Mesendoderm (in vitro differentiated cells): ENCODE results near the gene SUFU.

ENCODE experiments used
- DNase-seq: peaks from one replicate; pipeline ENCODE4 v3.0.0; 2013
- H2AK5ac ChIP-seq: 2 replicates; pipeline ENCODE4 v1.6.1; 2013; ENCODE audit warnings: low read length, inconsistent platforms
- H2BK120ac ChIP-seq: 2 replicates; pipeline ENCODE4 v1.6.1; 2013; ENCODE audit warnings: low read depth, mild to moderate bottlenecking, low read length, moderate library complexity, mixed read lengths
- H2BK15ac ChIP-seq: replicated peaks from 2 replicates; pipeline ENCODE4 v1.6.1; 2013; ENCODE audit warnings: low read depth, mild to moderate bottlenecking, moderate library complexity
- H2BK5ac ChIP-seq: 2 replicates; pipeline ENCODE4 v1.6.1; 2013; ENCODE audit warnings: low read length, inconsistent platforms
- H3K18ac ChIP-seq: 2 replicates; pipeline ENCODE4 v1.6.1; 2013; ENCODE audit warnings: mild to moderate bottlenecking, low read length, mixed read lengths
- H3K23ac ChIP-seq: one replicate; pipeline ENCODE4 v1.6.1; 2013; ENCODE audit warnings: low read length
- H3K27ac ChIP-seq: 2 replicates; pipeline ENCODE4 v1.5.1; 2013; ENCODE audit warnings: low read depth, mild to moderate bottlenecking, inconsistent platforms, low read length, moderate library complexity
- H3K27me3 ChIP-seq: 2 replicates; pipeline ENCODE4 v1.6.1; 2013; ENCODE audit warnings: low read length, control low read depth, mild to moderate bottlenecking, inconsistent platforms; ENCODE audit not compliant: insufficient read depth, poor library complexity
- H3K36me3 ChIP-seq: 2 replicates; pipeline ENCODE4 v1.6.1; 2013; ENCODE audit warnings: low read length, inconsistent platforms; ENCODE audit not compliant: control insufficient read depth, insufficient read depth
- H3K4ac ChIP-seq: one replicate; pipeline ENCODE4 v1.6.1; 2013; ENCODE audit warnings: low read depth, mild to moderate bottlenecking, low read length, moderate library complexity
- H3K4me1 ChIP-seq: 2 replicates; pipeline ENCODE4 v1.6.1; 2013; ENCODE audit warnings: low read depth, low read length, inconsistent platforms; ENCODE audit not compliant: control insufficient read depth
- H3K4me2 ChIP-seq: 2 replicates; pipeline ENCODE4 v1.6.1; 2013; ENCODE audit warnings: low read length
- H3K4me3 ChIP-seq: 2 replicates; pipeline ENCODE4 v1.5.1; 2013; ENCODE audit warnings: mild to moderate bottlenecking, low read length
- H3K56ac ChIP-seq: one replicate; pipeline ENCODE4 v1.6.1; 2013; ENCODE audit warnings: low read length
- H3K79me1 ChIP-seq: 2 replicates; pipeline ENCODE4 v1.6.1; 2013; ENCODE audit warnings: low read length, inconsistent platforms
- H3K79me2 ChIP-seq: 2 replicates; pipeline ENCODE4 v1.6.1; 2013; ENCODE audit warnings: mild to moderate bottlenecking, low read length; ENCODE audit not compliant: control insufficient read depth, insufficient read depth
- H3K9ac ChIP-seq: 2 replicates; pipeline ENCODE4 v1.6.1; 2013; ENCODE audit warnings: low read length, inconsistent platforms
- H4K5ac ChIP-seq: one replicate; pipeline ENCODE4 v1.6.1; 2013; ENCODE audit warnings: low read length
- H4K8ac ChIP-seq: one replicate; pipeline ENCODE4 v1.6.1; 2013; ENCODE audit warnings: low read depth, mild to moderate bottlenecking, control low read depth, low read length, moderate library complexity
- WGBS: extraction: QIAGEN DNeasy Blood & Tissue Kit; methylation state at CpG from one replicate; pipeline ENCODE4 v1.1.7; 2013; ENCODE audit warnings: low lambda C conversion rate, missing lambda C conversion rate; ENCODE audit not compliant: insufficient coverage; ENCODE audit errors: extremely low coverage; 5-methylcytosine and 5-hydroxymethylcytosine counted together

SUFU gene

GRCh38 chr10:102475451-102476040, 28.2 kb upstream of the SUFU start:
- H3K4me1 ChIP-seq, result no peaks in the 10 kb centered on the region
- no peak overlapping the region for H2BK5ac ChIP-seq
- no peaks in the 10 kb centered on the region for H3K79me1 ChIP-seq
- H4K8ac ChIP-seq, result no peak overlapping the region
- no peak overlapping the region for H4K5ac ChIP-seq
- no peak overlapping the region for H2BK15ac ChIP-seq
- no peak overlapping the region for H3K4me3 ChIP-seq
- DNase-seq, result no peak
- H3K36me3 ChIP-seq, result peaks cover 2% of the 10 kb centered on the region
- no peak overlapping the region for H3K9ac ChIP-seq
- no peak overlapping the region for H2AK5ac ChIP-seq
- H3K18ac ChIP-seq, result no peak overlapping the region
- H3K79me2 ChIP-seq, result no peaks in the 10 kb centered on the region
- H3K27me3 ChIP-seq, result no peaks in the 10 kb centered on the region
- no peak overlapping the region for H3K27ac ChIP-seq
- H2BK120ac ChIP-seq, result no peak overlapping the region
- no CpG with 5 or more reads among the region's 9 CpGs for WGBS
- no peak overlapping the region for H3K4ac ChIP-seq
- H3K23ac ChIP-seq, result no peak overlapping the region
- no peak overlapping the region for H3K4me2 ChIP-seq
- no peak overlapping the region for H3K56ac ChIP-seq

GRCh38 chr10:102476466-102477141, 27.2 kb upstream of the SUFU start:
- H3K27ac ChIP-seq, result no peak overlapping the region
- no peak overlapping the region for H3K4me3 ChIP-seq
- no peaks in the 10 kb centered on the region for H3K27me3 ChIP-seq
- H4K5ac ChIP-seq, result no peak overlapping the region
- no CpG with 5 or more reads among the region's 9 CpGs for WGBS
- DNase-seq, result no peak
- H3K23ac ChIP-seq, result no peak overlapping the region
- H4K8ac ChIP-seq, result no peak overlapping the region
- H3K79me1 ChIP-seq, result no peaks in the 10 kb centered on the region
- H3K4me1 ChIP-seq, result no peaks in the 10 kb centered on the region
- H3K4ac ChIP-seq, result no peak overlapping the region
- H2BK15ac ChIP-seq, result no peak overlapping the region
- no peak overlapping the region for H3K18ac ChIP-seq
- no peak overlapping the region for H3K9ac ChIP-seq
- no peaks in the 10 kb centered on the region for H3K79me2 ChIP-seq
- H3K36me3 ChIP-seq, result peaks cover 2% of the 10 kb centered on the region
- H3K4me2 ChIP-seq, result no peak overlapping the region
- H2BK120ac ChIP-seq, result no peak overlapping the region
- H2AK5ac ChIP-seq, result no peak overlapping the region
- H2BK5ac ChIP-seq, result no peak overlapping the region
- H3K56ac ChIP-seq, result no peak overlapping the region

DNA sequence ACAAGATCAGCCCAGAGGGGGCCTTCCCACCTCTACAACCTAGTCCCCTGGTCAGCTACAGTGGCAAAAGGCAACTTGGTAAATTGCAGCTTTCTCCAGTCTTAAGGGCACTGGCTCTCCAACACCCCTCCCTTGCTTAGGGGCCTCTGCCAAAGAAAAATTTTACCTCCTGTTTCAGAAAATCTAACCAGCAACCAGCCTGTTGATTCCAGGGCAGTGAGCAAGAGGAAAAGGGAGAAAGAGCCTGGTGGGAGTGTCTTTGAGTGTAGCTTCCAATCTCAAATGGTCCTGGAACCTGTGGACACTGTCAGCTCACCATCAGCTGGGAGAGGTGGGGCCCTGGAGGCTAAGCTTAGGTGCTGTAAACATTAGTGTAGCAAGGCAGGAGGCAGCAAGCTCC, 24.1 kb upstream of the SUFU start:
- Histone ChIP-seq H3K27ac (no peak overlapping the region), H4K5ac (no peak overlapping the region), H3K79me1 (no peaks in the 10 kb centered on the region), H4K8ac (no peak overlapping the region), H3K56ac (no peak overlapping the region), H3K4ac (no peak overlapping the region), H3K4me2 (no peak overlapping the region), H3K36me3 (peaks cover 17% of the 10 kb centered on the region), H3K4me3 (no peak overlapping the region), H3K18ac (no peak overlapping the region), H3K4me1 (no peaks in the 10 kb centered on the region), H3K9ac (no peak overlapping the region), H3K79me2 (no peaks in the 10 kb centered on the region), H2BK5ac (no peak overlapping the region), H2BK15ac (no peak overlapping the region), H3K27me3 (no peaks in the 10 kb centered on the region), H2AK5ac (no peak overlapping the region), H3K23ac (no peak overlapping the region), H2BK120ac (no peak overlapping the region)
- no peak for DNase-seq

GRCh38 chr10:102480396-102480795, 23.4 kb upstream of the SUFU start:
- Histone ChIP-seq H3K27me3 (no peaks in the 10 kb centered on the region), H2BK5ac (no peak overlapping the region), H3K27ac (no peak overlapping the region), H3K4me2 (no peak overlapping the region), H3K18ac (no peak overlapping the region), H3K79me2 (no peaks in the 10 kb centered on the region), H3K23ac (no peak overlapping the region), H2BK120ac (no peak overlapping the region), H3K4ac (no peak overlapping the region), H4K8ac (no peak overlapping the region), H3K9ac (no peak overlapping the region), H3K4me1 (no peaks in the 10 kb centered on the region), H4K5ac (no peak overlapping the region), H3K36me3 (peaks cover 19% of the 10 kb centered on the region), H3K79me1 (no peaks in the 10 kb centered on the region), H3K4me3 (no peak overlapping the region), H2BK15ac (no peak overlapping the region), H2AK5ac (no peak overlapping the region), H3K56ac (no peak overlapping the region)
- no peak for DNase-seq
- WGBS, result no CpG with 5 or more reads among the region's 9 CpGs

DNA sequence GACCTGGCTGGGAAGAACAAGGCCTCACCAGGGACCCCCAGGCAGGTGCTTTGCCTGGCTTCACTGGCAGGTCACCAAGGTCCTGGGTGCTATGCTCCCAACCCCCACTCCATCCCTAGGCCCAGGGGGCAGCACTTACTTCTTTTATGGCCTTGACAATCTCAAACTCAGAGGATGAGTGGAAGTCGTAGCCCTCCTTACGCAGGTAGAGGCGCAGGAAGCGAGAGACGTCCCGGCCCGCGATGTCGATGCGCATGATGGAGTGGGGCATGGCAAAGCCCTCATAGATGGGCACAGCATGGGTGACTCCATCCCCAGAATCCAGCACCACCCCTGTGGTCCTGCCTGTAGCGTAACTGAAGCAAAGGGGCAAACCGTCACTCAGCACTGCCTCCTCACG, 19.8 kb upstream of the SUFU start:
- Histone ChIP-seq H3K4me2 (no peak overlapping the region), H3K4me3 (no peak overlapping the region), H3K27me3 (no peaks in the 10 kb centered on the region), H3K79me1 (no peaks in the 10 kb centered on the region), H3K79me2 (no peaks in the 10 kb centered on the region), H3K23ac (no peak overlapping the region), H3K27ac (no peak overlapping the region), H3K9ac (no peak overlapping the region), H2BK120ac (no peak overlapping the region), H2BK15ac (no peak overlapping the region), H3K36me3 (peaks cover 27% of the 10 kb centered on the region), H3K18ac (no peak overlapping the region), H4K5ac (no peak overlapping the region), H3K56ac (no peak overlapping the region), H2AK5ac (no peak overlapping the region), H3K4me1 (no peaks in the 10 kb centered on the region), H3K4ac (no peak overlapping the region), H2BK5ac (no peak overlapping the region), H4K8ac (no peak overlapping the region)
- DNase-seq, result no peak
- no CpG with 5 or more reads among the region's 13 CpGs for WGBS
